GM08714 (cell line): ENCODE results near the gene HMG20A.

Source experiments
- H3K4me3 ChIP-seq: fragments of 200-500 bp; sonication (Bioruptor generic); 2 replicates; pipeline ENCODE4 v1.5.1; 2014; ENCODE audit warnings: mild to moderate bottlenecking, low read length, inconsistent platforms
- ZNF274 ChIP-seq: IDR thresholded peaks from 2 replicates; pipeline ENCODE4 v1.6.1; 2012; ENCODE audit warnings: mild to moderate bottlenecking, low read depth, low read length

The HMG20A gene

GRCh38 chr15:77420610-77421369 is at the start of gene HMG20A:
Gene HMG20A (plus strand): TSS chr15:77420888. CDS start chr15:77458408, 37,520 bp downstream.
- peak within 1 kb of the TSS; percentile 97 for H3K4me3 ChIP-seq
- TF ChIP-seq ZNF274, result no peak

- TF ChIP-seq ZNF274, result no peak
- H3K4me3 ChIP-seq, result no peak overlapping the region
Observed at GRCh38 chr15:77371850-77372563, 48.7 kb upstream of the HMG20A start.

- no peak for TF ChIP-seq ZNF274
- no peak overlapping the region for H3K4me3 ChIP-seq
Observed at GRCh38 chr15:77373441-77373840, 47.2 kb upstream of the HMG20A start.

- H3K4me3 ChIP-seq, result no peak overlapping the region
- TF ChIP-seq ZNF274, result no peak
Observed at GRCh38 chr15:77375133-77375532, 45.6 kb upstream of the HMG20A start.

- no peak overlapping the region for H3K4me3 ChIP-seq
- no peak for TF ChIP-seq ZNF274
Observed at GRCh38 chr15:77376770-77377169, 43.9 kb upstream of the HMG20A start.

GRCh38 chr15:77380033-77380432 is 40.7 kb upstream of the HMG20A start:
- H3K4me3 ChIP-seq, result no peak overlapping the region
- no peak for TF ChIP-seq ZNF274

- H3K4me3 ChIP-seq, result no peak overlapping the region
- TF ChIP-seq ZNF274, result no peak
Observed at GRCh38 chr15:77384086-77384485, 36.6 kb upstream of the HMG20A start.

GRCh38 chr15:77384589-77385359 is 35.9 kb upstream of the HMG20A start:
- TF ChIP-seq ZNF274, result no peak
- H3K4me3 ChIP-seq, result no peak overlapping the region

GRCh38 chr15:77386626-77387025 is 34.1 kb upstream of the HMG20A start:
- no peak overlapping the region for H3K4me3 ChIP-seq
- TF ChIP-seq ZNF274, result no peak

GRCh38 chr15:77387365-77388105 is 33.2 kb upstream of the HMG20A start:
- H3K4me3 ChIP-seq, result no peak overlapping the region
- TF ChIP-seq ZNF274, result no peak

GRCh38 chr15:77391372-77391951 is 29.2 kb upstream of the HMG20A start:
- H3K4me3 ChIP-seq, result no peak overlapping the region
- no peak for TF ChIP-seq ZNF274

- H3K4me3 ChIP-seq, result no peak overlapping the region
- TF ChIP-seq ZNF274, result no peak
Observed at GRCh38 chr15:77392762-77393470, 27.8 kb upstream of the HMG20A start.

GRCh38 chr15:77393471-77393840 is 27.2 kb upstream of the HMG20A start:
- no peak for TF ChIP-seq ZNF274
- no peak overlapping the region for H3K4me3 ChIP-seq
